ENCODE results near the gene ASCL3.

GRCh38 chr11:8941341-8942103 lies 1.3 kb downstream of the ASCL3 start:
- no peak for TF ChIP-seq CTCF (IDR thresholded peaks at IDR 0.05)
- no peak for TF ChIP-seq EZH2 (IDR thresholded peaks at IDR 0.05; ENCODE audit: borderline replicate concordance, insufficient read depth, low read depth, low read length, poor library complexity, severe bottlenecking)
